Karpas-422 (cell line): ENCODE results near the gene CDH15. TPM values are rescaled to one million over a fixed set of nuclear protein-coding genes. Genes with fewer than 3 reads are reported as not detected.
A peak's percentile ranks its signal among the peaks of the same experiment; 100 is the strongest.
"Not testable (repeated sequence)": the region's sequence is repeated elsewhere in the genome, so short reads cannot be mapped to it uniquely, and the experiment has no call there.

Experiments used
- DNase-seq: peaks from one replicate; pipeline ENCODE4 v3.0.0-alpha.2; 2015
- H2AFZ ChIP-seq: fragments of 200-600 bp; sonication (generic); 2 replicates; pipeline ENCODE4 v1.6.1; 2014; ENCODE audit warnings: antibody characterized with exemption, low read length, mixed read lengths
- H3K27ac ChIP-seq: fragments of 200-600 bp; sonication (generic); 2 replicates; pipeline ENCODE4 v1.5.1; 2014; ENCODE audit warnings: mild to moderate bottlenecking, low read length, moderate library complexity
- H3K27me3 ChIP-seq: fragments of 200-600 bp; sonication (generic); 2 replicates; pipeline ENCODE4 v1.6.1; 2014; ENCODE audit warnings: low read length, mixed read lengths
- H3K36me3 ChIP-seq: fragments of 200-600 bp; sonication (generic); 2 replicates; pipeline ENCODE4 v1.6.1; 2014; ENCODE audit warnings: low read length, mixed read lengths; ENCODE audit not compliant: insufficient read depth
- H3K4me1 ChIP-seq: fragments of 200-600 bp; sonication (generic); 2 replicates; pipeline ENCODE4 v1.6.1; 2014; ENCODE audit warnings: mild to moderate bottlenecking, low read length, mixed read lengths
- H3K4me2 ChIP-seq: fragments of 200-600 bp; sonication (generic); 2 replicates; pipeline ENCODE4 v1.6.1; 2014; ENCODE audit warnings: low read length, low read depth, mild to moderate bottlenecking; ENCODE audit not compliant: poor library complexity, severe bottlenecking
- H3K4me3 ChIP-seq: fragments of 200-600 bp; sonication (generic); 2 replicates; pipeline ENCODE4 v1.5.1; 2014; ENCODE audit warnings: mild to moderate bottlenecking, antibody characterized with exemption, low read length, mixed read lengths
- H3K79me2 ChIP-seq: fragments of 200-600 bp; sonication (generic); 2 replicates; pipeline ENCODE4 v1.6.1; 2014; ENCODE audit warnings: mild to moderate bottlenecking, low read length, mixed read lengths
- H3K9ac ChIP-seq: fragments of 200-600 bp; sonication (generic); 2 replicates; pipeline ENCODE4 v1.6.0; 2014; ENCODE audit warnings: low read length
- H3K9me2 ChIP-seq: fragments of 200-600 bp; sonication (generic), shearing (Covaris generic); replicated peaks from 2 replicates; pipeline ENCODE4 v1.6.0; 2014; ENCODE audit warnings: mild to moderate bottlenecking, low read length, moderate library complexity; ENCODE audit not compliant: insufficient read depth
- H3K9me3 ChIP-seq: fragments of 300-700, 200-600 bp; sonication (generic); 2 replicates; pipeline ENCODE4 v1.6.1; 2014; ENCODE audit warnings: low read length, mixed read lengths
- H4K20me1 ChIP-seq: fragments of 200-600 bp; sonication (generic); 2 replicates; pipeline ENCODE4 v1.6.1; 2014; ENCODE audit warnings: mild to moderate bottlenecking, antibody characterized with exemption, low read length, low read depth; ENCODE audit not compliant: insufficient read depth
- total RNA-seq: library from RNA; depleted of rRNA; stranded (reverse); fragments of >200 nt; shearing (Covaris generic); gene quantifications from 2 replicates; pipeline ENCODE4 v1.2.3, GENCODE V29; 2014; ENCODE audit warnings: low replicate concordance

CDH15 gene
- total RNA-seq, 1 experiment from 2014 or later, result not detected

- H3K36me3 ChIP-seq, result no peaks in the 10 kb centered on the region
- DNase-seq, result no peak
- no peak overlapping the region for H3K4me3 ChIP-seq
- no peak overlapping the region for H3K27ac ChIP-seq
- H3K9me3 ChIP-seq, result no peaks in the 10 kb centered on the region
- H3K9me2 ChIP-seq, result no peaks in the 10 kb centered on the region
- no peak overlapping the region for H3K9ac ChIP-seq
- H3K27me3 ChIP-seq, result no peaks in the 10 kb centered on the region
- H3K4me2 ChIP-seq, result no peak overlapping the region
- H2AFZ ChIP-seq, result no peak overlapping the region
- H4K20me1 ChIP-seq, result no peaks in the 10 kb centered on the region
- no peaks in the 10 kb centered on the region for H3K4me1 ChIP-seq
- no peaks in the 10 kb centered on the region for H3K79me2 ChIP-seq
These were observed 18.8 kb downstream of the CDH15 start for GRCh38 chr16:89190150-89190958.

GRCh38 chr16:89191033-89191900, 19.7 kb downstream of the CDH15 start:
- Histone ChIP-seq H3K27me3 (no peaks in the 10 kb centered on the region), H3K27ac (no peak overlapping the region), H3K9me3 (no peaks in the 10 kb centered on the region), H3K4me3 (no peak overlapping the region), H3K4me1 (no peaks in the 10 kb centered on the region), H4K20me1 (no peaks in the 10 kb centered on the region), H3K79me2 (no peaks in the 10 kb centered on the region), H2AFZ (no peak overlapping the region), H3K9ac (no peak overlapping the region), H3K4me2 (no peak overlapping the region), H3K36me3 (no peaks in the 10 kb centered on the region), H3K9me2 (no peaks in the 10 kb centered on the region)
- no peak for DNase-seq

DNA sequence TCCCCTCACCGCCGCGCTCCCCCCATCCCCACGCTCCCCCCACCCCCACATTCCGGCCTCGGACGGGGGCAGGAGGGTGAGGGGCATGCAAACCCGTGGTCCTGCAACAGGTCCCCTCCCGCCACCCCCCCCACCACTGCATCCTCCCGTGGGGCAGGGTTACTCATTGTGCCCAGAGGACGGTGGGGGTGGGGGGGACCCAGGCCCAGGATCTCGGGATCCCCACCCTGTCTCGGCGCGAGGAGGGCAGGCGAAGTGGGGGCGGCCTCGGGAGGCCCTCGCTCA, 20.3 kb downstream of the CDH15 start:
- no peak overlapping the region for H3K4me3 ChIP-seq
- no peaks in the 10 kb centered on the region for H3K9me3 ChIP-seq
- H2AFZ ChIP-seq, result no peak overlapping the region

DNA sequence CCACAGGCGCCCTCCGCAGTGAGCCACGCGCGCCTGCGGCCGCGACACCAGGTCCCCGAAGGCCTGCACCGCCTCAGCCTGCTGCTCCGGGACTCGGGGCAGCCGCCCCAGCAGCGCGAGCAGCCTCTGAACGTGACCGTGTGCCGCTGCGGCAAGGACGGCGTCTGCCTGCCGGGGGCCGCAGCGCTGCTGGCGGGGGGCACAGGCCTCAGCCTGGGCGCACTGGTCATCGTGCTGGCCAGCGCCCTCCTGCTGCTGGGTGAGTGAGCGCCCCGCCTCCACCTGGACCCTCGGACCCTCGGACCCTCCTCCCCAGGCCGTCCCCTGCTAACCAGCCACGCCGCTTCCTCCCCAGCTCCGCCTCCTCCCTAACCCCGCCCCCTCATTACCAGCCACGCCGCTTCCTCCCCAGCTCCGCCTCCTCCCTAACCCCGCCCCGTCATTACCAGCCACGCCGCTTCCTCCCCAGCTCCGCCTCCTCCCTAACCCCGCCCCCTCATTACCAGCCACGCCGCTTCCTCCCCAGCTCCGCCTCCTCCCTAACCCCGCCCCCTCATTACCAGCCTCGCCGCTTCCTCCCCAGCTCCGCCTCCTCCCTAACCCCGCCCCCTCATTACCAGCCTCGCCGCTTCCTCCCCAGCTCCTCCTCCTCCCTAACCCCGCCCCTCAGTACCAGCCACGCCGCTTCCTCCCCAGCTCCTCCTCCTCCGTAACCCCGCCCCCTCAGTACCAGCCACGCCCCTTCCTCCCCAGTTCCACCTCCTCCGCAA, 20.8 kb downstream of the CDH15 start:
- not testable (repeated sequence) for H3K4me2 ChIP-seq, H2AFZ ChIP-seq, H3K9me2 ChIP-seq, H3K4me1 ChIP-seq, H3K4me3 ChIP-seq, H3K9ac ChIP-seq, H3K36me3 ChIP-seq, H3K27ac ChIP-seq, H3K79me2 ChIP-seq, H3K27me3 ChIP-seq, H3K9me3 ChIP-seq, H4K20me1 ChIP-seq
- peak; percentile 91 for DNase-seq

More for the DNA sequence above, 20.3 kb downstream of the CDH15 start:
- H3K9ac ChIP-seq, result no peak overlapping the region
- H3K27me3 ChIP-seq, result no peaks in the 10 kb centered on the region
- DNase-seq, result no peak
- H3K9me2 ChIP-seq, result no peaks in the 10 kb centered on the region
- H3K4me1 ChIP-seq, result no peaks in the 10 kb centered on the region
- H3K4me2 ChIP-seq, result no peak overlapping the region
- no peak overlapping the region for H3K27ac ChIP-seq
- H4K20me1 ChIP-seq, result no peaks in the 10 kb centered on the region
- no peaks in the 10 kb centered on the region for H3K79me2 ChIP-seq
- H3K36me3 ChIP-seq, result no peaks in the 10 kb centered on the region

- no peaks in the 10 kb centered on the region for H3K27me3 ChIP-seq
- H4K20me1 ChIP-seq, result no peaks in the 10 kb centered on the region
- H3K27ac ChIP-seq, result no peak overlapping the region
- no peaks in the 10 kb centered on the region for H3K79me2 ChIP-seq
- no peaks in the 10 kb centered on the region for H3K36me3 ChIP-seq
- peak; percentile 80 for DNase-seq
- no peaks in the 10 kb centered on the region for H3K9me2 ChIP-seq
- no peaks in the 10 kb centered on the region for H3K9me3 ChIP-seq
- H3K4me3 ChIP-seq, result no peak overlapping the region
- H3K4me2 ChIP-seq, result no peak overlapping the region
- H3K4me1 ChIP-seq, result no peaks in the 10 kb centered on the region
- H3K9ac ChIP-seq, result no peak overlapping the region
- no peak overlapping the region for H2AFZ ChIP-seq
These were observed 21.5 kb downstream of the CDH15 start for GRCh38 chr16:89192956-89193575.

DNA sequence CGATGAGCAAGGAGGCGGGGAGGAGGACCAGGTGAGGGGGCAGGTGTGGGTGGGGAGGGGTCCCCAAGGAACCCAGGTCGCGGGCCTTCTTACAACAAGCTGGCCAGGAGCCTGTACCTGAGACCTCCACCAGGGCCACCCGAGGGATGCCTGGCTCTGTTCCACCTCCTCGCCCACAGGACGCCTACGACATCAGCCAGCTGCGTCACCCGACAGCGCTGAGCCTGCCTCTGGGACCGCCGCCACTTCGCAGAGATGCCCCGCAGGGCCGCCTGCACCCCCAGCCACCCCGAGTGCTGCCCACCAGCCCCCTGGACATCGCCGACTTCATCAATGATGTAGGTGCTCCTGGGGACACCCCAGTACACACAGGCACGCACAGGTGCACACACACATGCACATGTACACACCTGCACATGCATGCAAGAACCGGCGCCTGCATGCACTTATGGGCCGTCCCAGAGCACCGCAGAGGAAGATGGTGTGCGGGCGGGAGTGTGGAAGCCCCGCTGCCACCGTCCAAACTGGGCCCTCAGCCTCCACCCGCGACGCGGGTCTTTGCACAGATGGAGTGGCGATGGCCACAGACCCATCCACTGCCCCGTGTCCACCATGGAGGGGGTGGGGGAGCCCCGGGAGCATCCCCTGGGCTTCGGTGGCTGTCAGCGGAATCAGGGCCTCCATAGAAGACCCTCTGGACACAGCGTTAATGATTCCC, 22.2 kb downstream of the CDH15 start:
- no peak overlapping the region for H3K9ac ChIP-seq
- H2AFZ ChIP-seq, result no peak overlapping the region
- no peak overlapping the region for H3K27ac ChIP-seq
- no peaks in the 10 kb centered on the region for H3K9me3 ChIP-seq
- no peaks in the 10 kb centered on the region for H3K9me2 ChIP-seq
- H3K4me1 ChIP-seq, result no peaks in the 10 kb centered on the region
- H3K27me3 ChIP-seq, result no peaks in the 10 kb centered on the region
- H3K36me3 ChIP-seq, result no peaks in the 10 kb centered on the region
- H4K20me1 ChIP-seq, result no peaks in the 10 kb centered on the region
- no peak overlapping the region for H3K4me2 ChIP-seq
- no peak for DNase-seq
- H3K4me3 ChIP-seq, result no peak overlapping the region
- H3K79me2 ChIP-seq, result no peaks in the 10 kb centered on the region

GRCh38 chr16:89194340-89195311, 23.1 kb downstream of the CDH15 start:
- Histone ChIP-seq H3K9ac (no peak overlapping the region), H3K4me2 (no peak overlapping the region)
- no peak for DNase-seq

More at GRCh38 chr16:89194340-89195311, 23.1 kb downstream of the CDH15 start:
- H3K4me1 ChIP-seq, result no peaks in the 10 kb centered on the region
- no peak overlapping the region for H2AFZ ChIP-seq
- no peaks in the 10 kb centered on the region for H3K79me2 ChIP-seq
- no peaks in the 10 kb centered on the region for H3K9me2 ChIP-seq
- H3K4me3 ChIP-seq, result no peak overlapping the region
- no peaks in the 10 kb centered on the region for H3K9me3 ChIP-seq
- H3K27me3 ChIP-seq, result no peaks in the 10 kb centered on the region
- no peak overlapping the region for H3K27ac ChIP-seq
- H3K36me3 ChIP-seq, result no peaks in the 10 kb centered on the region
- H4K20me1 ChIP-seq, result no peaks in the 10 kb centered on the region
